Motor neuron (in vitro differentiated cells): ENCODE measurements around the gene TTLL12. TPM values are rescaled to one million over a fixed set of nuclear protein-coding genes. Genes with fewer than 3 reads are reported as not detected.

ENCODE experiments used
- ATAC-seq, 8 experiments: fragments of 200-7000 bp; cut with Tn5 transposase; replicated peaks in 6 of 8; 2 replicates each; pipeline ENCODE4 v1.8.0; 2021; ENCODE audit warnings: mild to moderate bottlenecking in 8 of 8, moderate library complexity in 8 of 8
- H3K27ac ChIP-seq, 2 donors: fragments of 250-450 bp; sonication (Bioruptor Pico); 2 replicates each; pipeline ENCODE4 v1.9.0; 2021; ENCODE audit warnings: antibody characterized with exemption in 2 of 2, mild to moderate bottlenecking in 2 of 2, moderate library complexity in 1 of 2
- H3K4me1 ChIP-seq, 2 donors: fragments of 250-450 bp; sonication (Bioruptor Pico); replicated peaks in 1 of 2; 2 replicates each; pipeline ENCODE4 v1.6.1; 2021; ENCODE audit warnings: antibody characterized with exemption in 2 of 2, mild to moderate bottlenecking in 2 of 2, moderate library complexity in 1 of 2
- H3K4me3 ChIP-seq, 5 donors: fragments of 250-450 bp; sonication (Bioruptor Pico); 2 replicates each; pipeline ENCODE4 v1.9.0; 2021; ENCODE audit warnings: antibody characterized with exemption in 5 of 5, mild to moderate bottlenecking in 5 of 5, moderate library complexity in 4 of 5
- WGBS, 10 experiments: fragments of 450-650 bp; shearing (Covaris generic); methylation state at CpG; one replicate each; pipeline ENCODE4 v1.0.0; 2022; 5-methylcytosine and 5-hydroxymethylcytosine counted together
- in situ Hi-C, 9 experiments: fragments of 400-800 bp; cut with MboI; loops; one replicate each; pipeline ENCODE4 v1.15.0; 2021; ENCODE audit warnings: low sequenced_read_pairs in 9 of 9, low pct_unique_long_range_greater_than_20kb in 2 of 9; ENCODE audit not compliant: unreplicated experiment in 9 of 9
- total RNA-seq, 8 experiments: library from RNA; unstranded; fragments of 300-600 nt; gene quantifications; 2 replicates each; pipeline versions ENCODE4 v1.2.3 to v1.2.4, GENCODE V29; 2022

Gene TTLL12
- total RNA-seq, 8 experiments from 2014 or later: 12.3 to 68.1 (median 14.8) TPM

- no peak overlapping the region for H3K4me3 ChIP-seq
- no peak for ATAC-seq
- 54 to 100% (median 92%) methylated on average over 1 to 6 of the region's 10 CpGs; no CpG with 5 or more reads in 3 of the 10 experiments for WGBS, 10 experiments
- in situ Hi-C loops: no loop called here
- H3K4me1 ChIP-seq: no peaks in the 10 kb centered on the region
- H3K27ac ChIP-seq: no peak overlapping the region
Observed at GRCh38 chr22:43202326-43202725, 15.4 kb upstream of the TTLL12 start.

GRCh38 chr22:43201486-43202219 is 14.7 kb upstream of the TTLL12 start:
- no peak for ATAC-seq
- WGBS, 10 experiments: 63 to 100% (median 85%) methylated on average over 1 to 13 of the region's 26 CpGs; no CpG with 5 or more reads in 1 of the 10 experiments
- no peak overlapping the region for H3K27ac ChIP-seq
- no peak overlapping the region for H3K4me3 ChIP-seq
- in situ Hi-C loops: no loop called here
- H3K4me1 ChIP-seq: no peaks in the 10 kb centered on the region

GRCh38 chr22:43200555-43200954 is 13.6 kb upstream of the TTLL12 start:
- Histone ChIP-seq H3K27ac (no peak overlapping the region), H3K4me3 (no peak overlapping the region), H3K4me1 (no peaks in the 10 kb centered on the region)
- in situ Hi-C loops: no loop called here
- no peak for ATAC-seq
- WGBS, 10 experiments: 60 to 100% (median 92%) methylated on average over 1 to 6 of the region's 13 CpGs; no CpG with 5 or more reads in 3 of the 10 experiments

- ATAC-seq: no peak
- in situ Hi-C loops: no loop called here
- no peaks in the 10 kb centered on the region for H3K4me1 ChIP-seq
- H3K4me3 ChIP-seq: no peak overlapping the region
- H3K27ac ChIP-seq: no peak overlapping the region
- WGBS, 10 experiments: 86 to 100% (median 93%) methylated on average over 1 to 10 of the region's 17 CpGs; no CpG with 5 or more reads in 4 of the 10 experiments
Observed at GRCh38 chr22:43200031-43200430, 13.1 kb upstream of the TTLL12 start.

GRCh38 chr22:43199541-43199940 is 12.6 kb upstream of the TTLL12 start:
- no peaks in the 10 kb centered on the region for H3K4me1 ChIP-seq
- no peak for ATAC-seq
- no peak overlapping the region for H3K4me3 ChIP-seq
- in situ Hi-C loops: no loop called here
- no peak overlapping the region for H3K27ac ChIP-seq
- 60 to 100% (median 90%) methylated on average over 1 to 3 of the region's 11 CpGs; no CpG with 5 or more reads in 3 of the 10 experiments for WGBS, 10 experiments

GRCh38 chr22:43198936-43199335 is 12.0 kb upstream of the TTLL12 start:
- Histone ChIP-seq H3K4me3 (no peak overlapping the region), H3K27ac (no peak overlapping the region), H3K4me1 (no peaks in the 10 kb centered on the region)
- ATAC-seq: no peak
- WGBS, 10 experiments: 65 to 100% (median 82%) methylated on average over 1 to 7 of the region's 9 CpGs; no CpG with 5 or more reads in 4 of the 10 experiments
- in situ Hi-C loops: no loop called here

- in situ Hi-C loops: no loop called here
- H3K27ac ChIP-seq: no peak overlapping the region
- peak in 2 of 8 experiments; percentile 6 to 17 for ATAC-seq
- no peak overlapping the region for H3K4me3 ChIP-seq
- H3K4me1 ChIP-seq: no peaks in the 10 kb centered on the region
- WGBS, 10 experiments: 100% methylated on average over 1 of the region's 5 CpGs; no CpG with 5 or more reads in 9 of the 10 experiments
Observed at GRCh38 chr22:43198126-43198525, 11.2 kb upstream of the TTLL12 start.

- Histone ChIP-seq H3K27ac (no peak overlapping the region), H3K4me1 (no peaks in the 10 kb centered on the region), H3K4me3 (no peak overlapping the region)
- in situ Hi-C loops: no loop called here
- 0 to 81% (median 28%) methylated on average over 1 to 6 of the region's 22 CpGs; no CpG with 5 or more reads in 4 of the 10 experiments for WGBS, 10 experiments
- peak in 5 of 8 experiments; percentile 17 to 68 (median 54) for ATAC-seq
Observed at GRCh38 chr22:43197271-43197941, 10.5 kb upstream of the TTLL12 start.

GRCh38 chr22:43191831-43192230 is 4.9 kb upstream of the TTLL12 start:
- Histone ChIP-seq H3K4me1 (peaks cover 8 to 15% of the 10 kb centered on the region in 2 donors), H3K27ac (no peak overlapping the region), H3K4me3 (no peak overlapping the region)
- no peak for ATAC-seq
- in situ Hi-C loops: no loop called here

GRCh38 chr22:43188829-43189545 is 2.1 kb upstream of the TTLL12 start:
- Histone ChIP-seq H3K4me1 (peaks cover 14 to 21% of the 10 kb centered on the region in 2 donors), H3K4me3 (no peak overlapping the region), H3K27ac (peak overlapping the region in 1 of 2 donors; percentile 13)
- peak in 3 of 8 experiments; percentile 3 to 18 (median 4) for ATAC-seq
- in situ Hi-C loops: no loop called here
- WGBS, 10 experiments: 40 to 100% (median 94%) methylated on average over 1 to 4 of the region's 5 CpGs; no CpG with 5 or more reads in 3 of the 10 experiments

- in situ Hi-C loops: no loop called here
- peak; percentile 79 to 90 (median 84) for ATAC-seq
- 20 to 89% (median 37%) methylated on average over 3 to 19 of the region's 86 CpGs; no CpG with 5 or more reads in 5 of the 10 experiments for WGBS, 10 experiments
Observed at GRCh38 chr22:43187171-43188099, 501 bp upstream of the TTLL12 start.

GRCh38 chr22:43185860-43186261 is 1.1 kb downstream of the TTLL12 start:
- in situ Hi-C loops: no loop called here
- no peak overlapping the region for H3K27ac ChIP-seq

More at GRCh38 chr22:43187171-43188099, 501 bp upstream of the TTLL12 start:
- Histone ChIP-seq H3K4me1 (peaks cover 14 to 21% of the 10 kb centered on the region in 2 donors), H3K4me3 (peak overlapping the region; percentile 70 to 94 (median 77)), H3K27ac (peak overlapping the region; percentile 80)

More at GRCh38 chr22:43185860-43186261, 1.1 kb downstream of the TTLL12 start:
- Histone ChIP-seq H3K4me1 (peaks cover 14 to 21% of the 10 kb centered on the region in 2 donors), H3K4me3 (peak overlapping the region; percentile 70 to 94 (median 77))
- ATAC-seq: peak in 5 of 8 experiments; percentile 1 to 33 (median 3)
- WGBS, 10 experiments: 0 to 14% (median 6%) methylated on average over 2 to 6 of the region's 12 CpGs; no CpG with 5 or more reads in 7 of the 10 experiments
